Stimulated activated CD4-positive, alpha-beta T cell treated with anti-CD3 and anti-CD28 coated beads, Interleukin-12 subunit alpha, Interleukin-12 subunit beta, amount 100 ng/mL, for 4 hours (primary cell): ENCODE measurements around the gene GRAMD4.
A peak's percentile ranks its signal among the peaks of the same experiment; 100 is the strongest.

Experiments
- DNase-seq: peaks from one replicate; pipeline ENCODE4 v3.0.0-alpha.2; 2020

Gene GRAMD4

DNA sequence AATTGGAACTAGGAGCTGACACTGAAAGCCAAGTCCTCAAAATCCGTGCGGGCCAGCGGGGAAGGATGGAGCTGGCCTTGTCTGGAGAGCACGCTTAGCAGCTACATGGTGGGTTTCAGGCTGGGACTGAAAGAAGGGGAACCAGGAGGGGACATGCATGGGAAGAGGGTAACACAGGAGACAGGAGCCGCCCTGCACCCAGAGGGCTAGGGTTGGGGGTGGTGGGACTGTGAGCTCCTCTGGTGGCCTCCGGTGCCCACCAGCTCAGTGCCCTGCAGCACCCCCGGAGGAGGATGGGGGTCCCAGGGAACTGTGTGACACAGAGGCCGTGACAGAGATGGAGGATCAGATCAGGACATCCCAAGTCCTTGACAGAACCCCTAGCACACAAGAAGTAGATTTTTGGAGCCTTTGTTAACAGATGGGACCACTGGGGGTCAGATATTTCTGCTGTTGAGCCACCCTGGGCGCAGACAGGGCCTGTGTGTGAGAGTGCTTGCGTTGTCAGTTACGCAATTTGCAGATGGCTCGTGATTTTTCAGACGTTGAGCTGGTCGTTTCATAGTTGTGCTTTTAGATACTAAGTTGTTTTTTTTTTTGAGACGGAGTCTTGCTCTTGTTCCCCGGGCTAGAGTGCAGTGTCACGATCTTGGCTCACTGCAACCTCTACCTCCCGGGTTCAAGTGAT lies 21.3 kb upstream of the GRAMD4 start:
- DNase-seq: no peak

- no peak for DNase-seq
These were observed 19.9 kb upstream of the GRAMD4 start for GRCh38 chr22:46600273-46600796.

DNA sequence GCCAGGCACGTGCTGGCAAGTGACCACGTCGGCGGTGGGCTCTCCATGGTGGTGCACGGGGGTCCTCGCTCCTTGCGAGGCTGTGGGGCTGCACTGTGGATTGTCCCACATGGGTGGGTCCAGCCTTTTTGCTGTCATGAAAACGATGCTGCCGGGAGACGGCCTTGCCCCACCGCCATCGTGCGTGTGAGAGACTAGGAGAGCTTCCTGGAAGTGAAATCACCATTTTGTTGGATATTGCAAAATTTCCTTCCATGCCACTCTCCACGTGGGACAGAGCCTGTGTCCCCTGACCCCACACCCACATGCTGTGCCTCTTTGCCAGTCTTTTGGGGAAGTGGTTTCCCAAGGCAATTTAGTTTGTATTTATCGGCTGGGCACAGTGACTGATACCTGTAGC lies 18.2 kb upstream of the GRAMD4 start:
- no peak for DNase-seq

GRCh38 chr22:46604306-46604690 lies 15.9 kb upstream of the GRAMD4 start:
- DNase-seq: no peak

GRCh38 chr22:46605117-46605516 lies 15.1 kb upstream of the GRAMD4 start:
- DNase-seq: no peak

DNA sequence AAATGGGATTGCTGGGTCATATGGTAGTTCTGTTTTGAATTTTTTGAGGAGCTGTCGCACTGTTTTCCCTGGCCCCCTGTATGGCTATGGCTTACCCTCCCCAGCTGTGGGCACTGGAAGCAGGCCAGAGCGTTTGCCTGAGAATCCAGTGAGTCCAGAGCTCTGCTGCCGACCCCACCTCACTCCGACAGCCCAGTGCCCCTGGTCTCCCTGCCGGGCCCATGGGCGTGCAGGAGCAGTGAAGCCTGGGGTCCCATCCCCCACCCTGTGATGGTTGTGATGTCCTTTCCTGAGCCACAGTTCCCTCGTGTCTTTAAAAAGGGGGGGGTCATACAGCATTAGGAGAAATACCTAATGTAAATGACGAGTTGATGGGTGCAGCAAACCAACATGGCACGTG lies 13.3 kb upstream of the GRAMD4 start:
- DNase-seq: no peak

GRCh38 chr22:46607483-46608114 lies 12.6 kb upstream of the GRAMD4 start:
- no peak for DNase-seq

- no peak for DNase-seq
These were observed 11.0 kb upstream of the GRAMD4 start for GRCh38 chr22:46609175-46609690.

DNA sequence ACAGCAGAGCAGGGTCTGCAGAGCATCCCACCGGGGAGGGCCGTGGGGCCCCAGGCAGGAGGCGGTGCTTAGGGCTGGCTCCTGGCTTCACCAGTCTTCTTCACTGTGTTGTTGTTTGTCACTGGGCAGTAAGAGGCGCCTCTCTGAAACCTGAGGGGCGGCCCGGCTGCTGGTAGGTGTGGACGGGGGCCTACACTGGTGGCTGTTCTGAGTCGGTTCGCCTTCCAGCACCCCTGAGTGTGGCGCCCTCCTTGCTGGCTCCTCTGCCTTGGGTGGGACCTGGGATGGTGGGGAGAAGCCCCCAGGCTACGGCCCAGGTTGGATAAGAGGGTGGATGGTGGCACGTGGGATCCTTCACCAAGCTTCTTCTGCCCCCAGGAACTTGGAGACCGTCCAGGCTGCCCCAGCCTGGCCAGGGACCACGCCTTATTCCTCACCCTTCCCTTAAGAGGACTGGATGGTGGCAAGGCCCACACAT lies 10.4 kb upstream of the GRAMD4 start:
- no peak for DNase-seq

DNA sequence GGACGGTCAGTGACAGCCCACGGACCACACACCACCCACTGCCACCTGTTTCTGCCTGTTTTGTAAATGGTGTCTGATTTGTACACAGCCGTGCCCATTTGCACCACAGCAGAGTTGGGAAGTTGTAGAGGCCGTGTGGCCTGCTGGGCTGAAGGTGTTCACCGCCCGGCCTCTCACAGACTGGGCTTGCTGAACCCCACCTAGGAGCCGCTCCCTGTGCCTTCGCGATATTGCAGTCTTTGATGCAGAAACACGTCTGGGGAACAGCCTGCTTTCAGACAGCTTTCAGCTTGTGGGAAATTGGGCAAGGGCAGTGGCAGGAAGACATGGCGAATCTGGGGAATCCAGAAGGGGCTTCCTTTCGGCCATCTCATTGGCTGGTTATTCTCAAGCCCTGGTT lies 9.8 kb upstream of the GRAMD4 start:
- DNase-seq: no peak

DNA sequence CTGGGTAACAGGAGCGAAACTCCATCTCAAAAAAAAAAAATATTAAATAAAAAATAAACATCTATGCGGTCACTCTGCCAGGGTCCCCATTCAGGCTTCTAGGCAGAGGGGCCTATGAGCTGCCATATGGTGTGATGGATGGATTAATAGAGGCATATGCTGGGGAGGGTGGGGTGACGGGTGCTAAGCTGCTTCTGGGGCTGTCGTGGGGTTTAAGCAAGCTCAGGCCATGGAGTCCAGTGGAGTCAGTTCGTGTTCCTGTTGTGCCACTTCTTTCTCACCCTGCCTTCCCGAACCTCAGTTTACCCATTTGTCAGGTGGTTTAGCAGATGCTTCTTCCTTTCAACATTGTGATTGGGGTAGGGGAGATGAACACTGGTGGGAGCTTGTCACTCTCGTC lies 9.0 kb upstream of the GRAMD4 start:
- DNase-seq: no peak

DNA sequence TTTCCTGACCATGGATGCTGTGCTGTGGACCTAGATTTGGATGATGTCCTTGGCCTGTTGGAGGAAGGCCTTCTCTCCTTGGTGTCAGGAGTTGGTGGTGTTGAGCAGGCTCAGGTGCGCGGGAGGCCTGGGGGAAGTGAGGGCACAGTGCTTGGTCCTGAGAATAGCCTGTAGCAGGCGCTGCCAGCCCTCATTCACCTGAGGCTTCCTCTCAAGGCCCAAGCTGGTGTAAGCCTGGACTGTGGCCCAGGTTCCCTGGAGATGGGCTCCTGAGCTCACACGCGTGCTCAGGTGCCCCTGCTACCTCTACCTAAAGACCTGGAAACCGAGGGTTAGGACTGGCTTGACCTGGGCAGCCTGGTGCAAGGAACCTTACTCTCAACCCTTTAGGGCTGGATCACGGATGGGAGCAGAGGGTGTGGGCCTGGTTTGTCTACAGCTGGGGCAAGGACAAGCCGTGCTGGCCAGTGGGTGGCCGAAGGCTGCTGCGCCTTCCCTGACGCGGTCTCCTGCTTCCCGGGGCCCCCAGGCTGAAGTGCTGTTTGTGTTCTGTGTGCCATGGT lies 7.8 kb upstream of the GRAMD4 start:
- no peak for DNase-seq

GRCh38 chr22:46612904-46613605 lies 7.1 kb upstream of the GRAMD4 start:
- DNase-seq: peak; percentile 19

GRCh38 chr22:46613606-46614021 lies 6.6 kb upstream of the GRAMD4 start:
- DNase-seq: peak; percentile 11

GRCh38 chr22:46614025-46614931 lies 5.9 kb upstream of the GRAMD4 start:
- peak; percentile 36 for DNase-seq

GRCh38 chr22:46617207-46617985 lies 2.8 kb upstream of the GRAMD4 start:
- DNase-seq: no peak

GRCh38 chr22:46617986-46618647 lies 2.1 kb upstream of the GRAMD4 start:
- DNase-seq: no peak

- no peak for DNase-seq
These were observed 1.5 kb upstream of the GRAMD4 start for GRCh38 chr22:46618667-46619066.

GRCh38 chr22:46619240-46619829 lies 851 bp upstream of the GRAMD4 start:
- DNase-seq: no peak

DNA sequence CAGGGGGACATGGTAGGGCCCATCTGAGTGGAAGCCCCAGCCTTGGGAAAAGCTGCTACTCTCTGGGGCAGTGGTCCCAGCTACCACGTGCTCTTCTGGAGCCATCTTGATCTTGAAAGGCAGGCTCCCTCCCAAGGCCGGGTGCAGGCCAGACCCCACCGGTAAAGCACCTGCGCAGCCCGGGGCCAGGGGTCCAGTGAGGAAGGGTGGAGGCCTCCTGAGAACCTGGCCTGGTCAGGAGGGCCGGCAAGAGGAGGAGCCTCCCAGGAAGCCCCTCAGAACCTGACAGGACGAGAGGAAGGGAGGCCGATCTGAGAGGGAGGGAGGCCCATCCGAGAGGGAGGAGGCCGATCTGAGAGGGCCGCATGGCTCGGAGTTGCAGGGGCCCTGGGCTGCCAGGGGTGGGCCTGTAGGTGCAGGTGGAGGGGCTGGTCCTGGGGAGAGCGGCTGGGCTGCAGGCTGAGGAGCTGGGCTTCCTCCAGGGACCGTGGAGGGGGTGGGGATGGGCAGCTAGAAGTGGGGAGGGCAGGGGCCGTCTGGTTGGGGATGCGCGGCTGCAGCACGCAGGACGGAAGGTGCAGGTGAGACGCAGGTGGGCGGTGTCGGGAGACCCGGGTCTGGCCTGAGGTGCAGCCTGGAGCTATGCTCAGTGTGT lies 529 bp downstream of the GRAMD4 start:
- no peak for DNase-seq
